ENCODE measurements around the gene ZBTB20. TPM values are rescaled to one million over a fixed set of nuclear protein-coding genes. Genes with fewer than 3 reads are reported as not detected.
A peak's percentile ranks its signal among the peaks of the same experiment; 100 is the strongest.

ZBTB20 gene
- total RNA-seq, 1 donor from 2014 or later = 32.5 TPM

DNA sequence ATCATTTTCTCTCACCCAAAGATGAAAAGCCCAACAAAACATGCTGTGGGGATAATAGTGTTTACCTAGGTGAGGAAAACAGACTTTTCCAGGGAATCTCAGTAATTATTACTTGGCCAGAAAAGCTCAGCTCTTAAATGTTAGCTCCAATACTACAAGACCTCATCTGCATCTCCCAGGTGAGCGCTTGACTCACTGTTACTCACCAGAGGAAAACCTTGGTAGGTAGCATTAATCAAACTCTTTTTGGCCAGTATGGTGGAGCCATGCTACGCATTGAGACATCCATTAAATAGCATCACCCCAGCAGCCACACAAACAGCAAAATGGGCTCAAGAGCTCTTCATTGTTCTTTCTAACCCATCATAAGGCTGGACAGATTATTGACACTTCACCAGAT is 754.3 kb downstream of the ZBTB20 start:
- DNase-seq (ENCODE audit: low read depth) = no peak
- H3K36me3 ChIP-seq (ENCODE audit: control insufficient read depth, insufficient read depth, low read length) = peaks cover 3% of the 10 kb centered on the region
- no peak for TF ChIP-seq CTCF (IDR thresholded peaks at IDR 0.05; ENCODE audit: insufficient read depth, low read length, poor library complexity, severe bottlenecking)
- no peaks in the 10 kb centered on the region for H3K27me3 ChIP-seq (ENCODE audit: control insufficient read depth, insufficient read depth, low read length)
- no peak overlapping the region for H3K4me3 ChIP-seq (ENCODE audit: low read depth, low read length)

- Histone ChIP-seq H3K36me3 (ENCODE audit: control insufficient read depth, insufficient read depth, low read length) (peaks cover 3% of the 10 kb centered on the region), H3K27me3 (ENCODE audit: control insufficient read depth, insufficient read depth, low read length) (no peaks in the 10 kb centered on the region), H3K4me3 (ENCODE audit: low read depth, low read length) (no peak overlapping the region)
- TF ChIP-seq CTCF (IDR thresholded peaks at IDR 0.05; ENCODE audit: insufficient read depth, low read length, poor library complexity, severe bottlenecking) = no peak
- DNase-seq (ENCODE audit: low read depth) = no peak
These were observed 757.9 kb downstream of the ZBTB20 start for GRCh38 chr3:114389156-114389555.

DNA sequence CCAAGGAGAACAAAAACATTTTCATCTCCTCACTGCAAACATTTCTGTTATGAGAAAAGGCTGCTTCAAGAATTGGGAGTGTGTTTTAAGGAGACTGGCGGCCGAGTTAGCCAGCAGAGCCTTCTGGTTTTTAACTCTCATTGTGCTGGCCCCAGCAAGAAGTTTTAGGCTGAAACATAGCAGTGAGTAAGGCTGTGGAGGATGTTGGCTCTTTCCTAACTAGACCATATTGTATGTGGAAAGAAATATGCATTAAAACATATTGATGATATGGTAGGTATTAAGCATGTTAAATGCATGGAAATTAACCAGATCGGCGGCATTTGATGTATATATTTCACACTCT is 762.6 kb downstream of the ZBTB20 start:
- DNase-seq (ENCODE audit: low read depth) = no peak
- TF ChIP-seq CTCF (IDR thresholded peaks at IDR 0.05; ENCODE audit: insufficient read depth, low read length, poor library complexity, severe bottlenecking) = no peak
- H3K36me3 ChIP-seq (ENCODE audit: control insufficient read depth, insufficient read depth, low read length) = peaks cover 5% of the 10 kb centered on the region
- no peak overlapping the region for H3K4me3 ChIP-seq (ENCODE audit: low read depth, low read length)
- no peaks in the 10 kb centered on the region for H3K27me3 ChIP-seq (ENCODE audit: control insufficient read depth, insufficient read depth, low read length)

- Histone ChIP-seq H3K4me3 (ENCODE audit: low read depth, low read length) (no peak overlapping the region), H3K36me3 (ENCODE audit: control insufficient read depth, insufficient read depth, low read length) (peaks cover 5% of the 10 kb centered on the region), H3K27me3 (ENCODE audit: control insufficient read depth, insufficient read depth, low read length) (no peaks in the 10 kb centered on the region)
- no peak for DNase-seq (ENCODE audit: low read depth)
- peak; percentile 95 for TF ChIP-seq CTCF (IDR thresholded peaks at IDR 0.05; ENCODE audit: insufficient read depth, low read length, poor library complexity, severe bottlenecking)
These were observed 763.1 kb downstream of the ZBTB20 start for GRCh38 chr3:114383875-114384557.

DNA sequence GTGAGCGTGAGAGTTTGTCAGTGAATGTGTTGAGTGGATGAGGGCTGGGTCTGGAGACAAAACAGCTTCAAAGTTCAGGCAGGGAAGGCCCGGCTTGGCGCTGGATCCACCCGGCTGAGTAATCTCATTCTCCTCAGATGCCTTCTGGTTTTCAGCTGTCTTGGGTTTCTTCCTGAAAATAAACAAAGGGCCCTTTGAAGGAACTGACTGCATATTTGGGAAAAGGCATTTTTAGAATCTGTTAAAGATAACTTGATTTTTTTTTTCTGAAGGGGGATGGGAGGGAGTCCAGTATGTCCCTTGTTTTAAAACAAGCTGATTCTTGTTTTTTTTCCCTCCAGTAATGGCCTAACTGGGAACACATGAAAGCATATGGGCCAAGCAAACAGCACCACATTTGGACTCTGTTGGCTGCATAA is 766.8 kb downstream of the ZBTB20 start:
- no peaks in the 10 kb centered on the region for H3K27me3 ChIP-seq (ENCODE audit: control insufficient read depth, insufficient read depth, low read length)
- DNase-seq (ENCODE audit: low read depth) = no peak
- no peak for TF ChIP-seq CTCF (IDR thresholded peaks at IDR 0.05; ENCODE audit: insufficient read depth, low read length, poor library complexity, severe bottlenecking)
- no peak overlapping the region for H3K4me3 ChIP-seq (ENCODE audit: low read depth, low read length)
- peaks cover 2% of the 10 kb centered on the region for H3K36me3 ChIP-seq (ENCODE audit: control insufficient read depth, insufficient read depth, low read length)

GRCh38 chr3:114379266-114379665 is 767.8 kb downstream of the ZBTB20 start:
- H3K36me3 ChIP-seq (ENCODE audit: control insufficient read depth, insufficient read depth, low read length) = peaks cover 2% of the 10 kb centered on the region
- DNase-seq (ENCODE audit: low read depth) = no peak
- no peaks in the 10 kb centered on the region for H3K27me3 ChIP-seq (ENCODE audit: control insufficient read depth, insufficient read depth, low read length)
- H3K4me3 ChIP-seq (ENCODE audit: low read depth, low read length) = no peak overlapping the region
- no peak for TF ChIP-seq CTCF (IDR thresholded peaks at IDR 0.05; ENCODE audit: insufficient read depth, low read length, poor library complexity, severe bottlenecking)
